ENCODE results near the gene RAP1A.
A peak's percentile ranks its signal among the peaks of the same experiment; 100 is the strongest.

Gene RAP1A

DNA sequence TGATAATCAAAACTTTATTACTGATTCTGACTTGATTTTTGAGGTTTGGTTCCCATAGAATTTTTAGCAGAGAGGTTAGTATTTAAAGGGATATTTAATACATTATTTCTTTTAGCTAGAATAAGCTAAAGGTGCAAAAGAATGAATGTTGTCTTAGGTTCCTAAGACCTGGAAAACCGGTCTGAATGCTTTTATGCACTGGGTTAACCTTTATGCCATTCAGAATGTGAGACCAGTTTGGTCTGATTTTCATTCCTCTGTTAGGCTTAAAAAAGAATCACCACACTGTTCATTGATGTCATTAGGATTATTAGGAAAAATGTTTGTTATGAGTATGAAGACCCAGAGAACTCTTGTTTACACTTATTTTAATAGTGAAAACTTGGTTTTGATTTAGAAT lies 30.1 kb downstream of the RAP1A start:
- DNase-seq (ENCODE audit: low read depth): no peak
- TF ChIP-seq, protein P1, sequence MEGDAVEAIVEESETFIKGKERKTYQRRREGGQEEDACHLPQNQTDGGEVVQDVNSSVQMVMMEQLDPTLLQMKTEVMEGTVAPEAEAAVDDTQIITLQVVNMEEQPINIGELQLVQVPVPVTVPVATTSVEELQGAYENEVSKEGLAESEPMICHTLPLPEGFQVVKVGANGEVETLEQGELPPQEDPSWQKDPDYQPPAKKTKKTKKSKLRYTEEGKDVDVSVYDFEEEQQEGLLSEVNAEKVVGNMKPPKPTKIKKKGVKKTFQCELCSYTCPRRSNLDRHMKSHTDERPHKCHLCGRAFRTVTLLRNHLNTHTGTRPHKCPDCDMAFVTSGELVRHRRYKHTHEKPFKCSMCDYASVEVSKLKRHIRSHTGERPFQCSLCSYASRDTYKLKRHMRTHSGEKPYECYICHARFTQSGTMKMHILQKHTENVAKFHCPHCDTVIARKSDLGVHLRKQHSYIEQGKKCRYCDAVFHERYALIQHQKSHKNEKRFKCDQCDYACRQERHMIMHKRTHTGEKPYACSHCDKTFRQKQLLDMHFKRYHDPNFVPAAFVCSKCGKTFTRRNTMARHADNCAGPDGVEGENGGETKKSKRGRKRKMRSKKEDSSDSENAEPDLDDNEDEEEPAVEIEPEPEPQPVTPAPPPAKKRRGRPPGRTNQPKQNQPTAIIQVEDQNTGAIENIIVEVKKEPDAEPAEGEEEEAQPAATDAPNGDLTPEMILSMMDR (conservative IDR thresholded peaks at IDR 0.05; ENCODE audit: low read depth, low read length): no peak
- no peak overlapping the region for H3K4me3 ChIP-seq (ENCODE audit: low read length)

DNA sequence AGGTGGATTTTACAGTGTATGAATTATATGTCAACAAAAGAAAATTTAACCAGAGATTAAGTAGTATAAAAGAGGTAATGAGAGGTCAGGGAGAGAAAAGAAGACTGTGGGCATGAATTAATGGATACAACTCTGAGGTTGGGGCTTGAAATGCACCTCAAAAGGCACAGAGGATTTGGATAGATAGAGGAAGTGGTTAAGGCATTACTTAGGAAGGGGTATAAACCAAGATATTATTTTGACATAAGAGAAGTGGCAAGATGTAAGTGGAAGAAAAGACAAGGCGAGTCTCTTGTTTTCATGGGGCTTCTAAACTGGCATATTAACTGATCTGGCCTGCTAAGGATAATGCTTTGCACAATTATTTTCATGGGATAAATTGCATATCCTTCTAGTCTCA lies 34.1 kb downstream of the RAP1A start:
- TF ChIP-seq, protein P1 (conservative IDR thresholded peaks at IDR 0.05; ENCODE audit: low read depth, low read length): no peak
- no peak for DNase-seq (ENCODE audit: low read depth)
- no peak overlapping the region for H3K4me3 ChIP-seq (ENCODE audit: low read length)

DNA sequence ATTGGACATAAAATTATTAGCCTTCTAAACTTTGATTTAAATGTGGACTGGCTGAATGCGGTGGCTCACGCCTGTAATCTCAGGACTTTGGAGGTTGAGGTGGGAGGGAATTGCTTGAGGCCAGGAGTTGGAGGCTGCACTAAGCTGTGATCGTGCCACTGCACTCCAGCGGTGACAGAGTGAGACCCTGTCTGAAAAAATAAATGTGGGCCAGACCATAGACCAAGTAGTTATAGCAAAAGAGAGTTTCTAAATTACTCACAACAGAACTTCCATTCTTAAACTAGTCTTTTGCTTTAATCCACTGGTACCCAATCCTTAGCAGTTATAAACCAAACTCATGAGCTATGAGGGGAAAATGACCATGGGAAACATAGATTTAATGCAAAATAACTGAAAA lies 35.2 kb downstream of the RAP1A start:
- TF ChIP-seq, protein P1 (conservative IDR thresholded peaks at IDR 0.05; ENCODE audit: low read depth, low read length): no peak
- DNase-seq (ENCODE audit: low read depth): no peak
- H3K4me3 ChIP-seq (ENCODE audit: low read length): no peak overlapping the region

DNA sequence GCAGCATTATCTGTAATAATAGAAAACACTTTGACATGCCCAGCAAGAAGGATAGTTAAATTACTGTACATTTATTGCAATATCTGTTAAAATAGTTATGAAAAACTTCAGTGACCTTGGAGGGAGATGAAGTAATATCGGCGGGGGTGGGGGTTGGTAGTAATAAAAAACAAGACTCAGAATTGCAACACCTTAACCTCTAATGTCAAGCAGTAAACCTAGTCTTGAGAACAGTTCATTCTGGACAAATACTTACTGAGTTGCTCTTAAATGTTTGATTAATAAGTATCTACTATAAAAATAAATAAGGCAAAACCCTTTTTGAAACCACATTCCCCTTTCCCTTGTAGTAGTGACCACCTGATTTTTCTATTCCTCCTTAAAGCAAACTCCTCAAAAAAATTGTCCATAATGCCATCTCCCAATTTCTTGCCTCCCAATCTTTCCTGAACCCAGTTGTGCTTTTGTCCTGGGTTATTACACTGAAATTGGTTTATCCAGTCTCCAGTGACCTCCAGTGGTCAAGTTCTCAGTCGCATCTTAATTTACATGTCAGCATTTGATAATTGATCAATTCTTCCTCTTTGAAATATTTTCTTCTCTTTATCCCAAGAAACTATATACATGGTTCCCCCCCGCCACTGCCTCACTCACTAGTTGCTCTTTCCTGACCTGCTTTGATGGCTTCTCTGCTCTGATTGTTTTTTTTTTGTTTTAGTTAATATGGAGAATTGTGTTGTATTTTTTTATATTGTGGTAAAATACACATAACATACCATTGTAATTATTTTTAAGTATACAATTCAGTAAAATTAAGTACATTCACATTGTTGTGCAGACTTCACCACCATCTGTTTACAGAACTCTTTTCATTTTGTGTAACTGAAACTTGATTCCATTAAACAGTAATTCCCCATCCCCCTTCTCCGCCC lies 36.8 kb downstream of the RAP1A start:
- H3K4me3 ChIP-seq (ENCODE audit: low read length): no peak overlapping the region
- DNase-seq (ENCODE audit: low read depth): peak; percentile 10
- TF ChIP-seq, protein P1 (conservative IDR thresholded peaks at IDR 0.05; ENCODE audit: low read depth, low read length): peak; percentile 60

DNA sequence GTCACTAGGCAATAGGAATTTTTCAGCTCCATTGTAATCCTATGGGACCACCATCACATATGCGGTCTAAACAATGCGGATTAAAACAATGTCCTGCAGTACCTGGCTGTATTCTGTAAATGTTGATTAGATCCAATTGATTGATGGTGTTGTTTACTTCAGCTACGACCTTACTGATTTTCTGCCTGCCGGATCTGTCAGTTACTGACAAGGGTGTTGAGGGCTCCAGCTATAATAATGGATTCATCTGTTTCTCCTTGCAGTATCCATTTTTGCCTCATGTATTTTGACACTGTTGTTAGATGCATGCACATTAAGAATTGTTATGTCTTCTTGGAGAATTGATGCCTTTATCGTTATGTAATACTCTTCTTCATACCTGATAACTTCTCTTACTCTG lies 39.0 kb downstream of the RAP1A start:
- TF ChIP-seq, protein P1 (conservative IDR thresholded peaks at IDR 0.05; ENCODE audit: low read depth, low read length): no peak
- DNase-seq (ENCODE audit: low read depth): no peak
- H3K4me3 ChIP-seq (ENCODE audit: low read length): no peak overlapping the region

DNA sequence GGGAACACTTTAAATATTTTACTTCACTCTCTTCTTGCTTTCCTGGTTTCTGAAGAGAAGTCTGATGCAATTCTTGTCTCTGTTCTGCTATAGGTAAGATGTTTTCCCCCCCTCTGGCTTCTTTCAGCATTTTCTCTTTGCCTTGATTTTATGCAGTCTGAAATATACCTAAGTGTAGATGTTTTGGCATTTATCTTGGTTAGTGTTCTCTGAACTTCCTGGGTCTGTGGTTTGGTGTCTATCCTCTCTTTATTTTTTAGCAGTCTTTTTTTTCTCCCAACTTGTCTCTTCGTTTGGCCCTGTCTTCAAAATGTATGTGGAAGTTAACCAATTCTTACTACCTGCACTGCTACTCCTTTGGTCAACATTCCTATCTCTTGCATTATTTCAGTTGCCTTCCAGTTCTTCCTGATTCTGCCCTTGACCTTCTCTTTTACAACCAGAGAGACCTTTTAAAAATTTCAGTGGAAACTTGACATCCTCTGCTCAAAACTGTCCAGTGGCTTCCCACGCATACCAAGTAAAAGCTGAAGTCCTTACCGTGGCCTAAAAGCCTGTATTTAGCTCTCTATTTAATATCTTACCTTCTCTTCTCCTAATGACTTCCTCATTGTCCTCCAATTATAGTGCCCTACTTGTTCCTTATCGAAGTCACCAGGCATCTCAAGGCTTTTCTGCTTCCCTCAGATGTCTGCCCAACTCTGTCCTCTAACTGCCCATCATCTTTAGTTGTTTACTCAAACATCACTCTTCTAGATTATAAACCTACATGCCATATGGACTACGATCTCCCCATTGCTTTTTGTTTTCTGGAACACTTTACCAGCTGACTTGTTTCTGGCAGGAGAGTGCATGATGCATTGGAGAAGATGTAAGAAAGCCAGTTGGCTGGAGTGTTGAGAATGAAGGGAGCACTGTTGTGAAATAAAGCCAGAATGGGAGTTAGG lies 40.9 kb downstream of the RAP1A start:
- TF ChIP-seq, protein P1 (conservative IDR thresholded peaks at IDR 0.05; ENCODE audit: low read depth, low read length): no peak
- DNase-seq (ENCODE audit: low read depth): no peak
- no peak overlapping the region for H3K4me3 ChIP-seq (ENCODE audit: low read length)
